ENCODE results near the gene GRB2.

Gene GRB2

DNA sequence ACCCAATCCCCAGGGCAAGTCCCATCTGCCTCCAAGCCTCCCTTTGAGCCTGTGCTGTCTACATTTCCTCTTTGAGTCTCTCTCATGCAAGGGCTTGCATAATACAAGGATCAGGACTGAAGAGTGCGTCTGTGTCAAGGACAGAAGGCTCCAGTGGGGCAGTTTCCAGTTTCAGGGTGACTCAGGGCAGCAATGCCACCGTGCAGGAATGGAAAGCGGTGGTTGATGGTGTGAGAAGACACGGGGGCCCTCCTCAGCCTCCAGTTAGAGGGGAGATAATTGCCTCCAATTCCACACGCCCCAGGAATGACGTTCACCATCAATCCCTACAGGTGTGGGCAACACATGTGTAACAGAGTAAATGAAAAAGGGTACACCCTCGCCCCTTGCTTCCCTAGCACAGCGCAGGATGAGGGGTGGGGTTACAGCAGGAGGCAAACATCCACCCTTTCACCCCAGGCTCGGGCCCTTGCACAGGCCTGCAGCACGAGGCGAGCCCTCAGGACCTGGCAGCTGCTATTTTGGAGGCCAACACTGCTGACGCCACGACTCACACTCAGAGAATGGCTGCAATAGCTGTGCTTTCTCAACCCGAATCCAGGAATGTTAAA is 91.4 kb downstream of the GRB2 start:
- TF ChIP-seq, protein P1, sequence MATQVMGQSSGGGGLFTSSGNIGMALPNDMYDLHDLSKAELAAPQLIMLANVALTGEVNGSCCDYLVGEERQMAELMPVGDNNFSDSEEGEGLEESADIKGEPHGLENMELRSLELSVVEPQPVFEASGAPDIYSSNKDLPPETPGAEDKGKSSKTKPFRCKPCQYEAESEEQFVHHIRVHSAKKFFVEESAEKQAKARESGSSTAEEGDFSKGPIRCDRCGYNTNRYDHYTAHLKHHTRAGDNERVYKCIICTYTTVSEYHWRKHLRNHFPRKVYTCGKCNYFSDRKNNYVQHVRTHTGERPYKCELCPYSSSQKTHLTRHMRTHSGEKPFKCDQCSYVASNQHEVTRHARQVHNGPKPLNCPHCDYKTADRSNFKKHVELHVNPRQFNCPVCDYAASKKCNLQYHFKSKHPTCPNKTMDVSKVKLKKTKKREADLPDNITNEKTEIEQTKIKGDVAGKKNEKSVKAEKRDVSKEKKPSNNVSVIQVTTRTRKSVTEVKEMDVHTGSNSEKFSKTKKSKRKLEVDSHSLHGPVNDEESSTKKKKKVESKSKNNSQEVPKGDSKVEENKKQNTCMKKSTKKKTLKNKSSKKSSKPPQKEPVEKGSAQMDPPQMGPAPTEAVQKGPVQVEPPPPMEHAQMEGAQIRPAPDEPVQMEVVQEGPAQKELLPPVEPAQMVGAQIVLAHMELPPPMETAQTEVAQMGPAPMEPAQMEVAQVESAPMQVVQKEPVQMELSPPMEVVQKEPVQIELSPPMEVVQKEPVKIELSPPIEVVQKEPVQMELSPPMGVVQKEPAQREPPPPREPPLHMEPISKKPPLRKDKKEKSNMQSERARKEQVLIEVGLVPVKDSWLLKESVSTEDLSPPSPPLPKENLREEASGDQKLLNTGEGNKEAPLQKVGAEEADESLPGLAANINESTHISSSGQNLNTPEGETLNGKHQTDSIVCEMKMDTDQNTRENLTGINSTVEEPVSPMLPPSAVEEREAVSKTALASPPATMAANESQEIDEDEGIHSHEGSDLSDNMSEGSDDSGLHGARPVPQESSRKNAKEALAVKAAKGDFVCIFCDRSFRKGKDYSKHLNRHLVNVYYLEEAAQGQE (IDR thresholded peaks at IDR 0.05; ENCODE audit: low read depth): no peak
- TF ChIP-seq ZBTB7A (IDR thresholded peaks at IDR 0.05; ENCODE audit: low read depth) (no peak), CREB1 (IDR thresholded peaks at IDR 0.05; ENCODE audit: low read depth) (no peak), RAD21 (IDR thresholded peaks at IDR 0.05; ENCODE audit: low read depth) (no peak), NFIC (IDR thresholded peaks at IDR 0.05) (no peak), FOXM1 (IDR thresholded peaks at IDR 0.05; ENCODE audit: borderline replicate concordance, low read depth) (no peak), TCF12 (IDR thresholded peaks at IDR 0.05; ENCODE audit: low read depth) (no peak), TAF1 (IDR thresholded peaks at IDR 0.05; ENCODE audit: low read depth) (no peak), CEBPB (IDR thresholded peaks at IDR 0.05) (no peak), EGR1 (IDR thresholded peaks at IDR 0.05) (no peak), YY1 (IDR thresholded peaks at IDR 0.05; ENCODE audit: low read depth) (no peak), EP300 (IDR thresholded peaks at IDR 0.05; ENCODE audit: borderline replicate concordance) (no peak), TEAD4 (IDR thresholded peaks at IDR 0.05) (no peak)
- TF ChIP-seq, protein P2, sequence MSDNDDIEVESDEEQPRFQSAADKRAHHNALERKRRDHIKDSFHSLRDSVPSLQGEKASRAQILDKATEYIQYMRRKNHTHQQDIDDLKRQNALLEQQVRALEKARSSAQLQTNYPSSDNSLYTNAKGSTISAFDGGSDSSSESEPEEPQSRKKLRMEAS (IDR thresholded peaks at IDR 0.05): no peak
- TF ChIP-seq, protein P3, sequence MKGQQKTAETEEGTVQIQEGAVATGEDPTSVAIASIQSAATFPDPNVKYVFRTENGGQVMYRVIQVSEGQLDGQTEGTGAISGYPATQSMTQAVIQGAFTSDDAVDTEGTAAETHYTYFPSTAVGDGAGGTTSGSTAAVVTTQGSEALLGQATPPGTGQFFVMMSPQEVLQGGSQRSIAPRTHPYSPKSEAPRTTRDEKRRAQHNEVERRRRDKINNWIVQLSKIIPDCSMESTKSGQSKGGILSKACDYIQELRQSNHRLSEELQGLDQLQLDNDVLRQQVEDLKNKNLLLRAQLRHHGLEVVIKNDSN (IDR thresholded peaks at IDR 0.05): no peak

DNA sequence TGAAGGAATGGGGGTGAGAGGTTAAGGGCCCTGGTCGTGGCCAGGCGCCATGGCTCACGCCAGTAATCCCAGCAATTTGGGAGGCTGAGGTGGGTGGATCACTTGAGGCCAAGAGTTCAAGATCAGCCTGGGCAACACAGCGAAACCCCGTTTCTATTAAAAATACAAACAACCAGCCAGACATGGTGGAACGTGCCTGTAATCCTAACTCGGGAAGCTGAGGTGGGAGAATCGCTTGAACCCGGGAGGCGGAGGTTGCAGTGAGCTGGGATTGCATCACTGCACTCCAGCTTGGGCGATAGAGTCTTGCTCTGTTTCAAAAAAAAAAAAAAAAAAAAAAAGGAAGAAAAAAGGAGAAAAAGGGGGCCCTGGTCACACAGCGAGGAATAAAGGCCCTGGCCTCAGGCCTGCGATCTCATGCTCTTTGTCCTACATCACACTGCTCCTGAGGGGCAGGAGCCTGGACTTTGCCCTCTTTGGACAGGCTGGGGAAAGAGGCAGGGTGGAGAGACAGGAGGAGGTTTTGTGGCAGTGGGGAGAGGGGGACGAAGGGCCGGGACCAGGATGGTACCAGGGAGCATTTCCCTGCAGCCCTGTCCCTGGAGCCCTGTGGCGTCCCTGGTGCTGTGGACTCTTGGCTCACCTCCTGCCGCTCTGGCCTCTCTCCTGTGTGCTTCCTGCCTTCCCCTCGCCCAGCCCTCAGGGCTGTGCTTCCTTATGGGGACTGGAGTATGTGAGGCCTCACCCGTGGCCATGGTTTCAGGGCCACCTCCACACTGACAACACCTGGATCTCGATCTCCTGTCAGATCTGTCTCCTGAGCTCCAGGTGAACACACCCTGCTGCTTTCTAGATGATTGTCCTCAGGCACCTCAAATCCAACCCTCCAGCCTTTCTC is 96.5 kb downstream of the GRB2 start:
- no peak for TF ChIP-seq ZBTB7A (IDR thresholded peaks at IDR 0.05; ENCODE audit: low read depth)
- TF ChIP-seq, protein P1 (IDR thresholded peaks at IDR 0.05; ENCODE audit: low read depth): no peak

GRCh38 chr17:75307957-75308731 is 97.3 kb downstream of the GRB2 start:
- no peak for TF ChIP-seq CEBPB (IDR thresholded peaks at IDR 0.05)
- no peak for TF ChIP-seq EGR1 (IDR thresholded peaks at IDR 0.05)
- TF ChIP-seq TCF12 (IDR thresholded peaks at IDR 0.05; ENCODE audit: low read depth): no peak
- TF ChIP-seq EP300 (IDR thresholded peaks at IDR 0.05; ENCODE audit: borderline replicate concordance): no peak
- no peak for TF ChIP-seq ZBTB7A (IDR thresholded peaks at IDR 0.05; ENCODE audit: low read depth)
- TF ChIP-seq, protein P2 (IDR thresholded peaks at IDR 0.05): no peak
- no peak for TF ChIP-seq NFIC (IDR thresholded peaks at IDR 0.05)
- TF ChIP-seq YY1 (IDR thresholded peaks at IDR 0.05; ENCODE audit: low read depth): no peak
- TF ChIP-seq RAD21 (IDR thresholded peaks at IDR 0.05; ENCODE audit: low read depth): no peak
- TF ChIP-seq, protein P1 (IDR thresholded peaks at IDR 0.05; ENCODE audit: low read depth): no peak
- no peak for TF ChIP-seq FOXM1 (IDR thresholded peaks at IDR 0.05; ENCODE audit: borderline replicate concordance, low read depth)
- TF ChIP-seq TEAD4 (IDR thresholded peaks at IDR 0.05): no peak
- no peak for TF ChIP-seq CREB1 (IDR thresholded peaks at IDR 0.05; ENCODE audit: low read depth)
- TF ChIP-seq, protein P3 (IDR thresholded peaks at IDR 0.05): no peak
- no peak for TF ChIP-seq TAF1 (IDR thresholded peaks at IDR 0.05; ENCODE audit: low read depth)
